Measurements from ENCODE around the gene GPC6. TPM values are rescaled to one million over a fixed set of nuclear protein-coding genes. Genes with fewer than 3 reads are reported as not detected.

The GPC6 gene
- total and polyA plus RNA-seq, 4 donors: 5.9 to 29.1 (median 18.2) TPM

- TF ChIP-seq RXRA (IDR thresholded peaks at IDR 0.05): no peak
- no peak for TF ChIP-seq RAD21 (IDR thresholded peaks at IDR 0.05)
- no peak for TF ChIP-seq GABPA (IDR thresholded peaks at IDR 0.05 in 1 of 2, conservative IDR thresholded peaks at IDR 0.05 in 1 of 2)
- TF ChIP-seq TAF1 (conservative IDR thresholded peaks at IDR 0.05): no peak
- no peak for TF ChIP-seq MAX (IDR thresholded peaks at IDR 0.05)
- TF ChIP-seq CTCF (IDR thresholded peaks at IDR 0.05; ENCODE audit: low read depth, low read length, missing input control): no peak
- TF ChIP-seq HNF4A (conservative IDR thresholded peaks at IDR 0.05): no peak
- no peak for TF ChIP-seq NR2F2 (IDR thresholded peaks at IDR 0.05)
- no peak for TF ChIP-seq EGR1 (IDR thresholded peaks at IDR 0.05; ENCODE audit: low read depth in 2 of 2)
- TF ChIP-seq ZBTB33 (IDR thresholded peaks at IDR 0.05): no peak
- TF ChIP-seq, protein P1, sequence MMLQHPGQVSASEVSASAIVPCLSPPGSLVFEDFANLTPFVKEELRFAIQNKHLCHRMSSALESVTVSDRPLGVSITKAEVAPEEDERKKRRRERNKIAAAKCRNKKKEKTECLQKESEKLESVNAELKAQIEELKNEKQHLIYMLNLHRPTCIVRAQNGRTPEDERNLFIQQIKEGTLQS (IDR thresholded peaks at IDR 0.05): no peak
- no peak for TF ChIP-seq REST (IDR thresholded peaks at IDR 0.05)
- Histone ChIP-seq H3K9me3 (ENCODE audit: control insufficient read depth in 4 of 4, low read length in 3 of 4) (peaks cover 0 to 6% (median under 1%) of the 10 kb centered on the region in 4 donors), H3K27ac (ENCODE audit: low read depth in 1 of 2, low read length in 2 of 2) (no peak overlapping the region), H3K4me1 (ENCODE audit: control insufficient read depth in 4 of 4, insufficient read depth in 4 of 4, low read length in 3 of 4) (no peaks in the 10 kb centered on the region), H3K27me3 (ENCODE audit: control insufficient read depth in 4 of 4, insufficient read depth in 4 of 4, low read length in 3 of 4) (no peaks in the 10 kb centered on the region), H3K4me3 (ENCODE audit: low read depth in 1 of 3, low read length in 3 of 3) (no peak overlapping the region), H3K36me3 (ENCODE audit: control insufficient read depth in 4 of 4, insufficient read depth in 3 of 4, low read depth in 1 of 4, low read length in 3 of 4) (no peaks in the 10 kb centered on the region), H3K9ac (ENCODE audit: low read depth in 1 of 2, low read length in 2 of 2) (no peak overlapping the region)
- 62% methylated on average over 1 of the region's 1 CpG for WGBS
- no peak for DNase-seq (ENCODE audit: low spot score)
Observed at GRCh38 chr13:94419925-94420305, 1193.3 kb downstream of the GPC6 start.

DNA sequence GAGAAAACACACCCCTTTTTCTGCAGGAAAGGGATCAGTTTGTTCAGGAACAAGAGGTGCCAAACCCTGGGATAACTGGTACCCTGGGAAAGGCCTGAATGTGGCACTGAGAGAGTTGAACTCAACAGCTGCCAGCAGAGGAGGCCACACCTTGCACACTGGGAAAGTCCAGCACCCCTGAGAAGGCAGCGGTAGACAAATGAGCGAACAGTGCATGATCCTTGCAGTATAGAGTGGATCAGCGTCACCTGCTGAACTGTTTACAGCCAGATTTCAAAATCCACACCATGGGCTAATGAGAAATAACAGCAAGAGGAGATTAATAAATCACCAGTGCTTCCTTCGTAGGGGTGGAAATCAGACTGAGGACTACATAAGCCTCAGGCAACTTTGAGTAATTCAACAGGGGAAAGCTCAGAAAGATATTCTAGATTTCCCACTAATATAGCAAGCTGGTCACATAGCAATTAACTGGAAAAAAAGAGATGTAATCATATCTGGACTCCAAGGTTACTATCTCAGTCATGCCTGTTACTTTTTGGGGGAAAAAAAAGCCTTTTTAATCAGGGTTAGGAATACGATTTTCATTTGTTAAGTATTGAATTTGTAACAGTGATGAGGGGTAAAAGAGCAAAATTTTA lies 1200.8 kb downstream of the GPC6 start:
- Histone ChIP-seq H3K9ac (ENCODE audit: low read depth in 1 of 2, low read length in 2 of 2) (no peak overlapping the region), H3K4me3 (ENCODE audit: low read depth in 1 of 3, low read length in 3 of 3) (no peak overlapping the region), H3K36me3 (ENCODE audit: control insufficient read depth in 4 of 4, insufficient read depth in 3 of 4, low read depth in 1 of 4, low read length in 3 of 4) (no peaks in the 10 kb centered on the region), H3K27me3 (ENCODE audit: control insufficient read depth in 4 of 4, insufficient read depth in 4 of 4, low read length in 3 of 4) (no peaks in the 10 kb centered on the region), H3K9me3 (ENCODE audit: control insufficient read depth in 4 of 4, low read length in 3 of 4) (no peaks in the 10 kb centered on the region), H3K4me1 (ENCODE audit: control insufficient read depth in 4 of 4, insufficient read depth in 4 of 4, low read length in 3 of 4) (no peaks in the 10 kb centered on the region), H3K27ac (ENCODE audit: low read depth in 1 of 2, low read length in 2 of 2) (no peak overlapping the region)
- DNase-seq (ENCODE audit: low spot score): no peak
- WGBS: 71% methylated on average over 5 of the region's 5 CpGs
- TF ChIP-seq YY1 (IDR thresholded peaks at IDR 0.05) (no peak), TAF1 (conservative IDR thresholded peaks at IDR 0.05) (no peak), FOXA1 (IDR thresholded peaks at IDR 0.05) (no peak), HNF4A (conservative IDR thresholded peaks at IDR 0.05) (no peak), FOXA2 (IDR thresholded peaks at IDR 0.05) (no peak), JUND (IDR thresholded peaks at IDR 0.05) (no peak), SP1 (IDR thresholded peaks at IDR 0.05) (no peak), ZBTB33 (IDR thresholded peaks at IDR 0.05) (no peak), HNF4G (IDR thresholded peaks at IDR 0.05) (no peak), NR2F2 (IDR thresholded peaks at IDR 0.05) (no peak), RXRA (IDR thresholded peaks at IDR 0.05) (no peak), REST (IDR thresholded peaks at IDR 0.05) (no peak), EGR1 (IDR thresholded peaks at IDR 0.05; ENCODE audit: low read depth in 2 of 2) (no peak)

Data from liver (tissue), 9 donors.